ENCODE measurements around the gene PTGS2. TPM values are rescaled to one million over a fixed set of nuclear protein-coding genes. Genes with fewer than 3 reads are reported as not detected.

The PTGS2 gene
- polyA plus RNA-seq, 3 donors = 39.2 to 159 (median 113) TPM

- Histone ChIP-seq H2AFZ (ENCODE audit: insufficient read depth, low read depth, low read length, poor library complexity, severe bottlenecking) (no peak overlapping the region), H3K4me1 (ENCODE audit: control insufficient read depth in 1 of 2, insufficient read depth in 2 of 2, low read length in 2 of 2) (peaks cover 17 to 19% of the 10 kb centered on the region in 2 donors), H3K4me3 (replicated peaks in 1 of 3; ENCODE audit: low read depth in 2 of 3, low read length in 3 of 3) (no peak overlapping the region), H3K36me3 (replicated peaks in 1 of 2; ENCODE audit: control insufficient read depth in 1 of 2, insufficient read depth in 2 of 2, low read length in 2 of 2) (no peaks in the 10 kb centered on the region), H3K4me2 (replicated peaks; ENCODE audit: extremely low read depth, low read length, poor library complexity, severe bottlenecking) (no peak overlapping the region), H4K20me1 (ENCODE audit: insufficient read depth, low read length) (no peaks in the 10 kb centered on the region), H3K9ac (ENCODE audit: insufficient read depth, low read length, poor library complexity, severe bottlenecking) (no peak overlapping the region), H3K27me3 (ENCODE audit: control insufficient read depth in 2 of 2, insufficient read depth in 2 of 2, low read length in 2 of 2) (no peaks in the 10 kb centered on the region), H3K27ac (ENCODE audit: low read depth in 1 of 2, low read length in 2 of 2) (no peak overlapping the region), H3K9me3 (replicated peaks in 1 of 2; ENCODE audit: control insufficient read depth in 1 of 2, insufficient read depth in 1 of 2, low read length in 2 of 2) (no peaks in the 10 kb centered on the region), H3K79me2 (ENCODE audit: insufficient read depth, low read length) (no peaks in the 10 kb centered on the region)
- Mint-ChIP-seq H3K9me3 (peaks cover 0 to 2% (median 0%) of the 10 kb centered on the region in 7 donors), H3K27ac (no peak overlapping the region), H3K4me1 (peaks cover 4% of the 10 kb centered on the region), H3K27me3 (ENCODE audit: low read depth in 3 of 3) (no peaks in the 10 kb centered on the region), H3K36me3 (no peaks in the 10 kb centered on the region), H3K4me3 (no peak overlapping the region)
- no peak for TF ChIP-seq CTCF (IDR thresholded peaks at IDR 0.05)
- intact Hi-C loops (cut with micrococcal nuclease) = no loop called here
- DNase-seq = no peak
Measured at GRCh38 chr1:186628910-186629309, 51.3 kb downstream of the PTGS2 start.

- Histone ChIP-seq H4K20me1 (ENCODE audit: insufficient read depth, low read length) (no peaks in the 10 kb centered on the region), H3K36me3 (replicated peaks in 1 of 2; ENCODE audit: control insufficient read depth in 1 of 2, insufficient read depth in 2 of 2, low read length in 2 of 2) (no peaks in the 10 kb centered on the region), H3K4me2 (replicated peaks; ENCODE audit: extremely low read depth, low read length, poor library complexity, severe bottlenecking) (no peak overlapping the region), H3K9ac (ENCODE audit: insufficient read depth, low read length, poor library complexity, severe bottlenecking) (no peak overlapping the region), H3K27ac (ENCODE audit: low read depth in 1 of 2, low read length in 2 of 2) (no peak overlapping the region), H3K4me1 (ENCODE audit: control insufficient read depth in 1 of 2, insufficient read depth in 2 of 2, low read length in 2 of 2) (peaks cover 8 to 15% of the 10 kb centered on the region in 2 donors), H3K9me3 (replicated peaks in 1 of 2; ENCODE audit: control insufficient read depth in 1 of 2, insufficient read depth in 1 of 2, low read length in 2 of 2) (no peaks in the 10 kb centered on the region), H2AFZ (ENCODE audit: insufficient read depth, low read depth, low read length, poor library complexity, severe bottlenecking) (no peak overlapping the region), H3K79me2 (ENCODE audit: insufficient read depth, low read length) (no peaks in the 10 kb centered on the region), H3K27me3 (ENCODE audit: control insufficient read depth in 2 of 2, insufficient read depth in 2 of 2, low read length in 2 of 2) (no peaks in the 10 kb centered on the region), H3K4me3 (replicated peaks in 1 of 3; ENCODE audit: low read depth in 2 of 3, low read length in 3 of 3) (no peak overlapping the region)
- no CpG with 5 or more reads among the region's 2 CpGs for WGBS (ENCODE audit: insufficient coverage)
- intact Hi-C loops (cut with micrococcal nuclease) = no loop called here
- H3K27me3 Mint-ChIP-seq (ENCODE audit: low read depth in 3 of 3) = no peaks in the 10 kb centered on the region
- no peak overlapping the region for H3K4me3 Mint-ChIP-seq
- H3K9me3 Mint-ChIP-seq = peaks cover 0 to 2% (median 0%) of the 10 kb centered on the region in 7 donors
- no peak for TF ChIP-seq CTCF (IDR thresholded peaks at IDR 0.05)
- H3K27ac Mint-ChIP-seq = no peak overlapping the region
- H3K4me1 Mint-ChIP-seq = peaks cover 16% of the 10 kb centered on the region
- no peak for DNase-seq
- H3K36me3 Mint-ChIP-seq = no peaks in the 10 kb centered on the region
Measured at GRCh38 chr1:186627019-186627418, 53.2 kb downstream of the PTGS2 start.

All from CD14-positive monocyte (primary cell).